Stimulated activated CD8-positive, alpha-beta memory T cell treated with anti-CD3 and anti-CD28 coated beads, Interleukin-4, amount 100 ng/mL, for 24 hours (primary cell): ENCODE data around the gene HIVEP3.

ENCODE experiments used
- DNase-seq: peaks from one replicate; pipeline ENCODE4 v3.0.0-alpha.2; 2020; ENCODE audit warnings: low read depth

Gene HIVEP3

DNA sequence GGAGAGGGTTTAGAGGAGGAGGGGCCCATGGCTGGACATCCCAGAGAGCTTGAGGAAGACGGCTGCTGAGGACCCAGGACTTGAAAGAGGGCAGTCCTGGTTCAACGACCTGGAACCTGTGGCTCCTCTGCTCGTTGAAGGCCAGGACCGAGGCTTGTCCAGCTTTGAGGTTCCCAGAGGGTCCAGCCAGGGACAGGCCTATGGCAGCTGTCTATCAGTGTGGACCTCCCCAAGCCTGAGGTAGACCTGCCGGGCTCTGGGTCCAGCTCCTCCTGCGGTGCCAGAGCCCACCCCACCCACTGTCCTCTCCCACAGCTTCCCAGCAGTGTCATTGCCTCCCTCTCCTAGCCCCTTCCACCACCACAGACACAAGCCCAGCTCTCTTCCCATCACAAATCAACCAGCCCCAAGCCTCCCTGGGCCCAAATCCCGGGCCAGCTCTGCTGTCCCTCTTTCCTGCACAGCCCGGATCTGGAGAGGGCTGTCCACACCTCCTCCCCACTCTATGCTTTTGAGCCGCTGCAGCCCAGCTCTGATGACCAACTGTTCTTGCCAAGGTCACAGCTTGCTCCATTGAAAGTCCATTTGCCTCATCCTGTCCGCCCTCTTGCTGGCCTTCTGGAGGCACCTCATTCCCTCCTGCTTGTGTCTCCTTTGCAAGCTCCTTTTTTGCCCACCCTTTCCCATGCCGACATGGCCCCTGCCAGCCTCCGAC is 385.5 kb downstream of the HIVEP3 start:
- no peak for DNase-seq

DNA sequence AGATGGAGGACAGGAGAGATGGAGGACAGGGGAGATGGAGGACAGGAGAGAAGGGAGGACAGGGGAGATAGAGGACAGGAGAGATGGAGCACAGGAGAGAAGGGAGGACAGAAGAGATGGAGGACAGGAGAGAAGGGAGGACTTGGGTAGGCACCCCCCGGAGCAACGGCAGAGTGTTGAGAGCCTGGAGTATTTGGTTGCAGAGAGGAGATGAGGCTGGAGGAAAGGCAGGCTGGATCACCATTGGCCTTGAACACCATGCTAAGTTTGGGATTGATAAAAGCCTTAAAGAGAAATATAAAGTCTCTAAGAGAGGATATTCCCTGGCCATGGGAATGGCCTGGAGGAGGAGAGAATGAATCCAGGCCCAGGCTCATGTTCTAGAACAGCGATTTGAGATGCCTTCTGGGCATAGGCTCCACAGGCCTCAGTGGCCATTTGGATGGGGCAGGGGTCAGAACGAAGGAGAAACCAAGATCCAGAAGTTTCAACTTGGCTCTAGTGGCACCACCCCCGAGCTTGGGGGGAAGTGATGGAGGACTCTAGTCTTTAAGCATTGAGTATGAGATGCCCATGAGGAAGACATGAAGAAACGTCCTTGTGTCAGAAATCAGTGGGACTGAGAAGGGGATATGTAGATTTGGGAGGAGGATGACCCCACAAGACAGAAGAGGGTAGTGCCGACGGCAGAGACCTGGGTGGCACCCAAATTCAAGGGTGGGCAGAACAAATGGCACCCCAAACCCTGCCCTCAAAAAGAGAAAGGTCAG is 386.3 kb downstream of the HIVEP3 start:
- DNase-seq: no peak

DNA sequence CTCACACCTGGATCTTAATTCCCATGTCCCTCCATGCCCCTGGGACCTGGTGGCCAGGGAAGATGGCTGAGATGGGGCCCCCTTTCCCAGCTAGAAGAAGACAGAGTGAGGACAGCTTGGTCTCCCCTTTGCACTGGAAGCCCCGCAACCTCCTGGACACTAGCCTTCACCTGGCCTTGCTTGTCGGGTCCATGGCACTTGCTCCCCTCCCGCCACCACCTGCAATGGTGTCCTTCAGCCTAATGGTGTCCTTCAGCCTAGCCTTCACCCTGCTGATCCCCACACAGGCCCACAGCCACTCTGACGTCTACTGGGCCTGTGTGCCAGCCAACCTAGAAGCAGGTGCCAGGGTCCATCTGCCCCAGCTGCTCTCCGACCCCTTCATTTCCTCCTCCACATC is 388.3 kb downstream of the HIVEP3 start:
- no peak for DNase-seq

DNA sequence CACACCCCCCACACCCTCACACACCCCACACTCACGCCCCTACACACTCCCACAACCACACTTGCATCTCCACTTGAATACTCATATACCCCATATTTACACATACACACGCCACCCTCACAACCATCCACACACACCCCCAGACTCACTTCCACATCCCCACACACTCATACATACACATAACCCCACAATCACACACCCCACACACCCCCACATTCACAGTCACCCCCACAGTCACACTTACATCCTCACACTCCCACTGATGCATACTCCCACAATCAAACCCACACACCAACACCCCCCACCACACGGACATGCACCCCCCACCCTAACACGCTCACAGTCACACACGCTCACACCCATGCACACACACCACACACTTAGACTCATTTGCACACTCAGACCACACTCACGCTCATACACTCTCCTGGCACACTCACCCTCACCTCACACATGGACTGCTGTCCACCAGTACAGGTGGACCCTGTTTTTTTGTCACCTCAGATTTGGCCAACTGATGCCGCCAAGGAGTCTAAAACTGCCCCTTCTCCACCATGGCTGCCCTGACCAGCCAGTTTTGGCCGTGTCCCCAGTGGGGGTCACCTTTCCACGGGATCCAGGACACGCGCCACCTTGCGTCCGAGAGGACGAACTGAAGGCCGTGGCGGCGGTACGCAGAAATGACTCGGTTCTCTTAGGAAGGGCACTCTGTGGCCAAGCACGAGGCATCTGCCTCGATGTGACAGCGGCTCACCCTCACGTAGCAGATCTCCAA is 388.9 kb downstream of the HIVEP3 start:
- DNase-seq: no peak

DNA sequence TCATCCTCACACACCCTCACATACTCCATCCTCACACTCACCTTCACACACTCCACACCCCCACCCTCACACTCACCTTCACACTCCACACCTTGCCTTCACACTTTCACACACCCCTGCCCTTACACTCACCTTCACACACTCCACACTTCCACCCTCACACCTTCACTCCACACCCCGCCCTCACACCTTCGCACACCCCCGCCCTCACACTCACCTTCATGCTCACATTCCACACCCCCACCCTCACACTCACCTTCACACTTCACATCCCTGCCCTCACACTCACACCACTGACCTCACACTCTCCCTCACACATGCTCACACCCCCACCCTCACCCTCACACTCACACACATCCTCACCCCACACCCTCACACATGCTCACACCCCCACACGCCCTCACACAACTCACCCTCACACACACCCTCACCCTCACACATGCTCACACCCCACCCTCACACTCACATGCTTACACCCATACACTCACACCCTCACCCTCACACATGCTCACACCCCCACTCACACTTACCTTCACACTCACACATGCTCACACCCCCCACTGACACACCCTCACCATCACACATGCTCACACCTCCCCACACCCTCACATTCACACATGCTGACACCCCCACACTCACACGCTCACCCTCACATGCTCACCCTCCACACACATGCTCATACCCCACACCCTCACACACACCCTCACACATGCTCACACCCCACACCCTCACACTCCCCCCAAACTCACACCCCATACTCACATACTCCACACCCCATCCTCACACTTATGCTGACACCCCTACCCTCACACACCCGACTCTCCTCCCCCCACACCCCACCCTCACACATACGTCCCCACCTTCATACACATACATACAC is 389.8 kb downstream of the HIVEP3 start:
- DNase-seq: no peak

DNA sequence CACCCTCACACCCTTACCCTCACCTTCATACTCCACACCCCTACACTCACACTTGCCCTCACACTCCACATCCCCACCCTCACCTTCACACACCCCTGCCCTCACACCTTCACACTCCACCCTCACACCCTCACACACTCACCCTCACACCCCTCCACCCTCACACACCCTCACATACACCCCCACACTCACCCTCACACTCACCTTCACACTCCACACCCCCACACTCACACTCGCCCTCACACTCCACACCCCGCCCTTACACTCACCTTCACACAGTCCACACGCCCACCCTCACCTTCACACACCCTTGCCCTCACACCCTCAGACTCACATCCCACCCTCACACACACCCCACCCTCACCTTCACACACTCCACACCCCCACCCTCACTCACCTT is 390.6 kb downstream of the HIVEP3 start:
- no peak for DNase-seq

DNA sequence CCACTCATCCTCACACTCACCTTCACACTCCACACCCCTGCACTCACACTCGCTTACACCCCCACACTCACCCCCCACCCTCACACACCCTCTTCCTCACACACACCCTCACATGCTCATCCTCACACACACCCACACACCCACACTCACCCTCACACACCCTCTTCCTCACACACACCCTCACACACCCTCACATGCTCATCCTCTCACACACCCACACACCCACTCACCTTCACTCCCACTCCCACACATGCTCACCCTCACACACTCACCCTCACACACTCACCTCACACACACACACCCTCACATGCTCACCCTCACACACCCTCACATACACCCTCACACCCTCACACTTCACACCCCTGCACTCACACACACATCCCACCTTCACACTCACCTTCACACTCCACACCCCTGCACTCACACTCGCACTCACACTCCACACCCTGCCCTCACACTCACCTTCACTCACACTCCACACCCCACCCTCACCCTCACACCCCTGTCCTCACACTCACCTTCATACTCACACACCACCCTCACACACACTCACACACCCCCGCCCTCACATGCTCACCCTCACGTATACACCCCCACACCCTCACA is 391.7 kb downstream of the HIVEP3 start:
- DNase-seq: no peak

DNA sequence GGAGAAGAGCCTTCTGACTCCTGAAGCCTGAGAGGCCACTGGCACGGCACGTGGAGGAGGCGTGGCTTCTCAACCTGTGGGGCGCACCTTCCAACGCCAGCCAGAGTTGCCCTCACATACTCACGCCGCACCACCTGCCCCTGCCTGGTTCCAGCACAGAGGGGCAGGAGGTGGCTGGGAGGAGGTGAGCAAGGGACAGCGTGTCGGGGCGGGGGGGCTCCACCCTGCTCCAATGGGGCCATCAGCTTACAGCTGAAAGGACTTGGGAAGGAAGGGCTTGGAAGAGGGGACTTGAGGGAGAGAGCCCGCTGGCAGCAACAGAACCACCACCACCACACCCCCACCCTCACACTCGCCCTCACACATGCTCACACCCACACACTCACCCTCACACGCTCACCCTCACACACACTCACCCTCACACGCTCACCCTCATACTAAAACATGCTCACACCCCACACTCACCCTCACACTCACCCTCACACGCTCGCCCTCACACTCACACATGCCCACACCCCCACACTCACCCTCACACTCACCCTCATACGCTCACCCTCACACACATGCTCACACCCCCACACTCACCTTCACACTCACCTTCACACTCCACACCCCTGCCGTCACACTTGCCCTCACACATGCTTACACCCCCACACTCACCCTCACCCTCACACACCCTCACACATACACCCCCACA is 392.7 kb downstream of the HIVEP3 start:
- no peak for DNase-seq

DNA sequence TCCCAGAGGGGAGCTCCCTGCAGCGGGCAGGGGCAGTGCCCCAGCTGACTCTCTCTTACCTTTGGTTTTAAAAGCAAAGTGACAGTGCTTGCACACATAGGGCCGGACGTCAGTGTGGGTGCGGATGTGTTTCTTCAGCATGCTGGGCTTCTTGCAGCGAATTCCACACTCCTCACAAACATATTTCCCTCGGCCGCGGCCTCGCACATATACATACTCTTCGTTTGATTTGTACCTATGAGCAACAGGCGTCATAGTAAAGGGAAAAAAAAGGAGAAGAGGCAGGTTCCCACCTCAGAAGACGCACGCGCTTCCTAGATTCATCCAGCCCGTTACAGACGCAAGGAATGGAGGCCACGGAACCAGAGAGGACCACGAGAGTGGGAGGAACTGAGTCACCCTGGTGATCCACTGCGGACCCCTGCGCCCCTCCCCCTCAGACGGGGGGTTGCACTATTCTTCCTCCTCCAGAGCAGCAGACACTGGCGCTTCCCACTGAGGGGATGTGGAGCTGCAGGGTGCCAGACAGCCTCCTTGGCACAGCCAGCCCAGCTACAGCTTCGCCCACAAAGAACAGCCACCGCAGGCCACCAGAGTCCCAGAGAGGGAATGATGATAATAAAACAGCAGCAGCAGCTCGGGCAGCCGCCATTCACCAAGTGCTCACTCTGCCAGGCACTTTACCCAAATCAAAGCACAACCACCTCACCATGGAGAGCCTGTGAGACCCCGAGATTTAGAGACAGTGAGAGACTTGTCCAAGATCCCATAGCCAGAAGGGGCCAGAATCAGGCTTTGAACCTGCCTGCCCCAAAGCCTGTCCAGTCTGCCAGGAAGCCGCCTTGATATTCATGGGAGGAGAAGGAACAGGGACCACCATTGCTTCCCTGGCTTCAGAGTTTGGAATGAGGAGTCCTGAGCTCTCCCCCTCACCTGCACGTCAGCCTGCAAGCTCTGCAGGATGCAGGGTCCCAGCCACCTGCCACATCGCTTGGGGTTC is 393.7 kb downstream of the HIVEP3 start:
- DNase-seq: no peak

DNA sequence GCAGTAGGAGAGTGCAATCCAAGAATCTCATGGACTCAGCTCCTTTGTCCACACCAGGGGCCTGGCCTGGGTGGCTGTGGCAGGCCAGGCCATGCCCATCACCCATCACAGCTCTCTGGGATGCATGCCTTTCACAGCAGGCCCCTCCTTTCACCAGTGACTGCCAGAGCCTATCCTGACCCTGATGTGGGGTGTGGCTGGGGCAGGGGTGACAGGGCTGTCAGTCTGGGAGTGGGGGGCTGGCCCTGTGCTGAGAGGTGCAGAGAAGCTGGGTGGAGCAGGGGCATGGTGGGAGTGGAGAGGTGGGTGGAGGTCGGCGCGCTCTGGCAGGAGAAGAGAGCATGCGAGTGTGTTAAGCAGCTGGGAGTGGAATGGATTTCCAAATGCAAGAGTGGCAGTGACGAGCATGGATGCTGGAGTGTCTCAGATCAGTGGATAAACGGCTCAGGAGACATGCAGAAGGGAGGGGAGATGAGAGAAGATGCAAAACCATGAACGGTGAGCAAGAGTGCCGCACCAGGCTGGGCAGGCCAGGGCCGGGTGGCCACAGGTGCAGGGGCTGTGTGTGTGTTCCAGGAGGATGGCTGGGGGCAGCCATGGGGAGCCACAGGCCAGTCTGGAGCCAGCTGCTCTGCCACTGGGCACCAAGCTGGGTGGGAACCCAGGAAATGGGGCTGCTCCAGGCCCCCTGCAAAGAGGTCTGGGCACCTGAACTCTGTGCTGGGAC is 394.6 kb downstream of the HIVEP3 start:
- DNase-seq: no peak

DNA sequence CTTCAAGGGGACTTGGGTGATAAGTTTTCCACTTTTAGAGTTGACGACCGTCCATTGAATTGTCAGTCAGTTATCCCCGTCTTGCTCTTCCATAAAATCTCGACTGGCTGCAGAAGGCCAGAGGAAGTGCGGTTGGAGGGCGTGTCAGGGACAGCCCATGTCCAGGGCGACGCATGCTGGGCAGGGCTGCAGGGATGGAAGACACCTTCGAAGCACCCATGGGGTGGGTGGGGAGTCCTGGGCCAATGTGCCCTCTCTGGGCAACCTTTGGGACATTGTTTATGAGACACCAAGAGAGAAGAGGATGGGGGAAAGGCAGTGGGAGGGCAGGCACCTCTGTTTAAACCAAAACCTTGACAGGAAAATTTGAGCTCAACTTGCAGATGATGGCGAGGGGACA is 395.7 kb downstream of the HIVEP3 start:
- DNase-seq: no peak

DNA sequence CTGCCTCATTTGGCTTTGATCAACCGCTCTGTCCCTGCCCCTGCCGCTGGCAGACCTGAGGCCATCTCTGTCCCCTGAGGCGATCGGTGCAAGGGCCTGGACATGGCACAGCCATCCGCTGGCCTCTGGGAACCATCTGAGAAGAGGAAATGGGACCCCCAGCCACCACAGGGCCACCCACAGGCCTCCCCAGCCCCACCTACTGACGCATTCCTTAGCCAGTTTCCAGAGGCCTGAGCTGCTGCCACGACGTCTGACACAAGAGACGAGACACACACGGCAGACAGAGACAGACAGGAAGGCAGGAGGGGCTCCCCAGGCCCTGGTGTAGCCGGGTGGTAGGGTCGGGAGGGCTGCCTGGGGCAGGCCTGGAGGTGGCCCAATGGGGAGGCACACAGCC is 397.0 kb downstream of the HIVEP3 start:
- no peak for DNase-seq

DNA sequence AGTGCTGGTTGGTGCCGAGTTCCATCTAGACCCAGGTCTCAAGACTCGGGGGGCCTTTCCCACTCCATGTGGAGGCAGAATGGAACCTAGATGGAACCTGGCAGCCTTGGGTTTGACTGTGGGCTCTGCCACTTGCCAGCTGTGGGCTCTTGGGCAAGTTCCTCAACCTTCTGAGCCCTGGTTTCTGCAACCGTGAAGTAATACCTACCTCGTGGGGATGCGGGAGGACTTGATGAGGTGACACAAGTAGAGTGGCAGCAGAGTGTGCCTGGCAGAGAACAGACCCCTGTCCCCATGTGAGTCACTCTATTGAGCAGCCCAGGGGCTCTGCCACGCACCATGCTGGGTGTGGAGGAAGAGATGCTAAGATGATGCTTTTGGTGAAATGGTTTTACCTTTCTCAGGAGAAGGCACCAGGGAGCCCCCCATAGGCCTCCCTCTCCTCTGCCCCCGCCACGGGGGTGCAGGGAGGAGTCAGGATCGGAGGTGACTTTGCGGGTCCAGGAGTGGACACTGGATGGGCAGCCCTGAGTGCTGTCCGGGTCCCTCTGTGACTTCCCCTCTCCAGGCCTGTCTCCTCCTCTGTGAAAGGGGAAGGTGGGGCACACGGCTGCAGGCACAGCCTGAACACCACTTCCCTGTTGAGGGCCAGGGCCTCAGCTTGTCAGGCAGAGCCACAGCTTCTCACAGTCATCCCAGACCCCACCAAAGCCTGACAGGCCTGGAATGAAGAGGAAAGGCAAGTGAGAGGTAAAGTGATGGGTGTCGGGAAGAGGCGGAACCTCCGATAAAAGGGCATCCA is 397.6 kb downstream of the HIVEP3 start:
- no peak for DNase-seq

DNA sequence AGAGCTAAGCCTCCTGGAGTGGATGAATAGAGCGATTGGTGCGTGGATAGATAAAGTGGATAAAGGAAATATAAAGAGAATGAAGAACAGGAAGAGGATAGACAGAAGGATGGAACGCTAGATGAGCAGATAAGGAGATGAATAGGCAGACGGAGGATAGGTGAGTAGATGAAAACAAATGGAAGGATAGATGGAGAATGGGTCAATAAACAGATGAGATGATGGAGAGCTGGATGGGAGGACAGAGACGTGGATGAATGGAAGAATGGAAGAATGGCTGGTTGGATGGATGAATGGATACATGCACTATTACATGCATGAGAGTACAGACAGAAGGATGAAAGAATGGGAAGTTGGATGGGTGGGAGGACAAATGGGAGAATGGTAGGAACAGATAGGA is 399.1 kb downstream of the HIVEP3 start:
- DNase-seq: no peak

DNA sequence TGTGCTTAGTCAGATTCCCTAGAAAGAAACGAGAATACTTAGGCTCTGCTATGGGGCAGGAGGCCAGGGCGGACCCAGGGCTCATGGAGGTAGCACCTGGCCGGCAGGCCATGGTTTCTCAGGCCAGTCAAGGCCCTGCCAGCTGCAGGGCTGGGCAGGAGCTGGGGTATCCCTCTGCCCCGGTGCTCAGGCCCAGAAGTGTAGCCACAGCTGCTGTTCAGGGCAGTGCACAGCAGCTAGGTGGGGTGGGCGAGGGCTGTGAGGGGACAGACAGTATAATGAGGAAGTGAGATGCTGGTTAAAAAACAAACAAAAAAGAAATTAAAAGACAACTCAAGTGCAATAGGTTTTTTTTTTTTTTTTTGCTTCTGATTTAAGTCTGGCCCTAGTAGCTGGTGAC is 400.3 kb downstream of the HIVEP3 start:
- DNase-seq: no peak

DNA sequence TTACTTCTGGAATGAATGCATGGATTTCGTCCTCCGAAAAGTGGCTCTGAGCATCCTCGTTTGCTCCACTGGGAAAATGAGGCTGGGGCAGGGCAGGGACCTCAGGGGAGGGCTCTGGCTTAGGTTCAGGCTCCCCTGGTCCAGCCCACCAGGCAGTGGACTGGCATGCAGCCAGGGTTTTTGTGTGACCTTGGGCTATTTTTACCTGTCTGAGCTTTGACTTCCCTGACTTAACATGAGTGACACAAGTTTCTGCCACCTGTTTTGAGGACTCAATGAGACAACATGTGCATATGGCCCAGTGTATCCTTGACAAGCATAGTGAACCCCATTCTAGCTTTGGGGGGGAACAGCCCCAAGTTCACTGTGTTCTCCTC is 401.7 kb downstream of the HIVEP3 start:
- DNase-seq: no peak

DNA sequence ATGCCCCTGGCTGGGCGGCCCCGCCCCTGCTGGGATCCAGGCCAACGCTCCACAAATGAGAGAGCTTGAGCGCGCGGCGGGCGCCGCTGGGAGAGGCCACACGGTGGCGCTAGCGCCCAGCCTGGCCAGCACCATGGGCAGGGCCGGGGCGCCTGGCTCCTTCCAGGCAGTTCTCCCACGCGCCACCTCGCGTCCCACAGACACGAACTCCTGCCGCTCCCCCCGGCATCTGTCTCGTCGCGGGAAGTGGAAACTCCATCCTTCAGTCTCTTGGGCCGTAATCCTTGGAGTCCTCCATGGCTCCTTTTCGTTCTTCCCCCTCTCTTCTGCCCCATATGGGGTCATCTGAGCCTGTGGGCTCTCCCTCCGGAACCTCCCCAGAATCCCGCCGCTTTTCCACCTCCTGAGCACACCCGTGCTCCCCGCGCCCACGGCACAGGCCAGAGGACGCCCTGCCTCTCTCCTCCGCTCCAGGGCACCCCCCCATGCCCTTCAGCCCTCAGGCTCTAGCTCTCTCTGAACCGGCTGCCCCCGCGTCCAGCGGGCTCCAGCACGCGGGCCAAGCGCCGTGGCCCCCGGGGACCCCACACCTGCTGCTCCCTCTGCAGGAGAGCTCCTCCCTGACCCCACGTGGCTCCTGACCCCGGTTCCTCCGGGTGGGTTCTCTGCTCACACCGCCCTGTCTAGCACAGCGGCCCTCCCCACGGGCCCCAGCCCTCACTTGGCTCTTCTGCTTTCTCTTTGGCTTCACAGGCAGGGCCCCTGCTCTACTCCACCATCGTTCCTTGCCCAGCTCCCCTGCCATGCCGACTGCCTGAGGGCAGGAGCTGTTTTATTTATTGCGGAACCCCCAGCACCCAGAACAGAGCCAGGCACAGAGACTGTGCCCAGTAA is 402.3 kb downstream of the HIVEP3 start:
- peak; percentile 45 for DNase-seq
